ENCODE results near the gene GID4. TPM values are rescaled to one million over a fixed set of nuclear protein-coding genes. Genes with fewer than 3 reads are reported as not detected.
A peak's percentile ranks its signal among the peaks of the same experiment; 100 is the strongest.

The GID4 gene
- total RNA-seq, 1 donor from 2014 or later, result 17.1 TPM

GRCh38 chr17:18038149-18038850, 908 bp upstream of the GID4 start:
- ATAC-seq, result no peak
- intact Hi-C loops (cut with DNase I), result no loop called here
- DNase-seq (ENCODE audit: low spot score), result no peak

GRCh38 chr17:18039535-18040260, 490 bp downstream of the GID4 start:
- intact Hi-C loops (cut with DNase I), result no loop called here
- DNase-seq (ENCODE audit: low spot score) (peak; percentile 71), ATAC-seq (no peak)

DNA sequence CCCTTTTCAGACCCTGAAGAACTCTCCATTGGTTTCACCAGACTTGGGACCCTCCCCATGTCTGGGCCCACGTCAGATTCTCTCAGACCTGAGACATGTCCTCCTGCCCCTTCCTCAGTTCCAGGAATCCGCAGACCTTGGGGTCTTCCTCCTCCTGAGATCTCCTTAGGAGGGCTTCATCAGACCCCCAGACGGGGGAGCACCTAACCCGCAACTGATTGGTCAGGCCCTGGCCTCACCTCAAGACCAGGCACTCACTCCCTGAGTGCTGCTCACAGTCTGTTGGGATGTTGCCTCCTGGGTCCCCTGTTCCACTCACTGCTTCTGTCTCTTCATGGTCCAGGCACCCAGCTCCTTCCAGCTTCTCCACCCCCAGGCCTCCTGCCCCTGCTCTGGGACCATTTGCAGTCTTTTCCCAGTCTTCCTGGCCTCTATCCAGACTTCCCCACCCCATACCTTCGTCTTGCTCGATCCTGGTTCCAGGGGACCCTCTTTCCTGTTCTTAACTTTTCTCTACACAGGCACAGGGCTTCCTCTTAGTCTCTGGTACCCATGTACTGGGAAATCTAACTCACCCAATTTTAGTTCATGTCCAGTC, 1.2 kb downstream of the GID4 start:
- no peak for DNase-seq (ENCODE audit: low spot score)
- ATAC-seq, result no peak
- intact Hi-C loops (cut with DNase I), result no loop called here

DNA sequence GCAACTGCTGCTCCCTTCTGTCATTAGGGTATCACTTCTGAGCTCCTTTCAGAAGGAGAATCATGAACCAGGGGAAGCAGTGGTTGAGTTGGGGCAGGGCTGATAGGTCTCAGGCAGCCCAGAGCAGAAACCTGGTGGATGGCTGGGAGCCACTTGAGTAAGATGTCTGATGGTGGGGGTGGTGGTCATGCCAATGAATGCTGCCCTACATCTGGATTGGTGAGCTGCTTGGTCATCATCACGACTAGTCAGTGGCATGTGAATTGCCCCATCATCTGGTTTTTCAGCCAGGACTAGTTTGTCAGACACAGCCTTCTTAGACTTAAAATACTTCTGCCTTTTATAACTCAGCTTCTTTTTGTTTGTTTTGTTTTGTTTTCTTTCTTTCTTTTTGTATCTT, 2.6 kb downstream of the GID4 start:
- no peak for DNase-seq (ENCODE audit: low spot score)
- intact Hi-C loops (cut with DNase I), result no loop called here
- ATAC-seq, result no peak

- no peak for DNase-seq (ENCODE audit: low spot score)
- intact Hi-C loops (cut with DNase I), result no loop called here
- no peak for ATAC-seq
These were observed 3.8 kb downstream of the GID4 start for GRCh38 chr17:18042983-18043382.

- DNase-seq (ENCODE audit: low spot score), result no peak
- intact Hi-C loops (cut with DNase I), result no loop called here
- no peak for ATAC-seq
These were observed 4.3 kb downstream of the GID4 start for GRCh38 chr17:18043491-18043890.

DNA sequence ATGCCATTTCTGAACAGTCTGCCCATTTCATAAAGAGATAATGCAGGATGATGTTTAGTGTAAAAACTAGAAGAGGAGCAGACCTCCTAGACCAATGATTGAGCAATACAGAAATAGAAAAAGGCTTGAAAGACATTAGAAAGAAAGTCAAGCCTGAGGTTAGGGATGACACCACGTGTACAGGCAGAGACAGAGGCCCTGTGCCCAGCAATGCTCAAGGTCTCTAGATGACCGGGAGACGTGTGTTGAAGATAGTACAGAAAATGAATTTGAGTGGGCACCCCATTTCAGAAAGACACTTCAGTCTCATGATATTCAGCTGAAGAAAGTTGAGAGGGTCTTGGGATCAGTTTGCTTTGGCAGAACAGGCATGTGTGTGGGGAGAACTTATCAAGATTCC, 5.4 kb downstream of the GID4 start:
- intact Hi-C loops (cut with DNase I), result no loop called here
- DNase-seq (ENCODE audit: low spot score) (no peak), ATAC-seq (no peak)

GRCh38 chr17:18045691-18046350, 6.6 kb downstream of the GID4 start:
- ATAC-seq (no peak), DNase-seq (ENCODE audit: low spot score) (no peak)
- intact Hi-C loops (cut with DNase I), result no loop called here

DNA sequence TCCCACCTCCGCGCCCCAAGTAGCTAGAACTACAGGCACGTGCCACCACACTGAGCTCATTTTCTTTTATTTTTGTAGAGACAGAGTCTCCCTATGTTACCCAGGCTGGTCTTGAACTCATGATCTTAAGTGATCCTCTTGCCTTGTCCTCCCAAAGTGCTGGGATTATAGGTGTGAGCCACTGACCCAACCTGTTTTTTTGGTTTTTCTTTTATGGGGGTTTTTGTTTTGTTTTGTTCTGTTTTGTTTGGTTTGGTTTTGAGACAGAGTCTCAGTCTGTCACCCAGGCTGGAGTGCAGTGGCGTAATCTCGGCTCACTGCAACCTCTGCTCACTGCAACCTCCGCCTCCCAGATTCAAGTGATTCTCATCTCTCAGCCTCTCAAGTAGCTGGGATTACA, 16.4 kb downstream of the GID4 start:
- intact Hi-C loops (cut with DNase I), result no loop called here
- DNase-seq (ENCODE audit: low spot score), result no peak
- ATAC-seq, result no peak

DNA sequence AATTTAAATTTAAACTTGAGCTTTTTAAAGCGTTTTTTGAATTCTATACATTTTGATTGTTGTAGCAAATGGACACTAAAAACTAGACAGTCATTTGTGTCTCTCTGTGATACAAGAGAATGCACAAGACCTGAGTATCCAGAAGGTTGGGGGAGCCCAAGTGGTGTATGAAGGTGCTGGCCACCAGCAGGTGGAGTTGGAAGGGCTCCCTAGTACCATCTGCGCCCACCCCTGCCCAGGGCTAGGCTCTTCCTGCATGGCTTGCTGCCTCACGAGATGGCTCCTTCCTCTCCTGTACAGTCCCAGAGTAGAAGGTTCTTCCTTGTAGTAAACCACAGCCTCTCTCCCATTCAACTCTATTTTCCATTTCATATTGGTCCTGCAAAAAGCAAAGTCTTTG, 17.0 kb downstream of the GID4 start:
- ATAC-seq (no peak), DNase-seq (ENCODE audit: low spot score) (no peak)
- intact Hi-C loops (cut with DNase I), result no loop called here

- no peak for DNase-seq (ENCODE audit: low spot score)
- intact Hi-C loops (cut with DNase I), result no loop called here
- ATAC-seq, result no peak
These were observed 20.1 kb downstream of the GID4 start for GRCh38 chr17:18059283-18059682.

DNA sequence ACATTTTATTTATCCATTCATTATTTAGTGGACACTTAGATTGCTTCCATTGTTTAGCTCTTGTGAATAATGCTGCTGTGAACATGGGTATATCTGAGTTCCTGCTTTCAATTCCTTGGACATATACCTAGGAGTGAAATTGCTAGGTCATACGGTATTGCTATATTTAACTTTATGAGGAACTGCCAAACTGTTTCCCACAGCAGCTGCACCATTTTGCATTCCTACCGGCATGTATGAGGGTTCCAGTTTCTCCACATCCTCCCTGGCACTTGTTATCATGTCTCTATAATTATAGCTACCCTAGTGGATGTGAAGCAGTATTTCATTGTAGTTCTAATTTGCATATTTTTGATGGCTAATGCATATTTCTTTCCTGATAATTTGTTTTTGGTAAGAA, 24.8 kb downstream of the GID4 start:
- DNase-seq (ENCODE audit: low spot score) (no peak), ATAC-seq (no peak)
- intact Hi-C loops (cut with DNase I), result loop anchor here (10.0 kb wide), 1 partner anchor 691 kb away; no protein-coding TSS in a partner anchor

- DNase-seq (ENCODE audit: low spot score) (no peak), ATAC-seq (peak; percentile 45)
- intact Hi-C loops (cut with DNase I), result loop anchor here (10.0 kb wide), 1 partner anchor 689 kb away; no protein-coding TSS in a partner anchor
These were observed 26.3 kb downstream of the GID4 start for GRCh38 chr17:18065546-18065945.

DNA sequence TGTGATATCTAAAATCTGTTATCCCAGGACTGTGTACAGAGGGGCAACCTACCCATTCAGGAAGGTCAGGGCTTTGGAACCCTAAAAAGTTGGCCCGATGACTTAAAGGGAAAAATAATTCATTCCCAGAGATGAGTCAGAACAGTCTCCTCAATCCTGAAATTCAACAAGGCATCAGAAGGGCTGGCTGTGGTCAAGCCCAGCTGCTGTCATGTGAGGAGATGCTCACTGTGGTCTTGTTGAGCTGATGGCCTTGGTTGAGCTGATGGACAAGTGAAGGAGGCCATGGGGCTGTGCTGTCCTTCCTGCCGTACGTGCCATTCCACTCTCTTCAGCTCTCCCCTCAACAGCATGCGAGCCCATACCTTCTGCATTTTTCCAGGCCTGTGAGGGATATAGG, 27.7 kb downstream of the GID4 start:
- DNase-seq (ENCODE audit: low spot score) (no peak), ATAC-seq (no peak)
- intact Hi-C loops (cut with DNase I), result loop anchor here (10.0 kb wide), 1 partner anchor 688 kb away; no protein-coding TSS in a partner anchor

DNA sequence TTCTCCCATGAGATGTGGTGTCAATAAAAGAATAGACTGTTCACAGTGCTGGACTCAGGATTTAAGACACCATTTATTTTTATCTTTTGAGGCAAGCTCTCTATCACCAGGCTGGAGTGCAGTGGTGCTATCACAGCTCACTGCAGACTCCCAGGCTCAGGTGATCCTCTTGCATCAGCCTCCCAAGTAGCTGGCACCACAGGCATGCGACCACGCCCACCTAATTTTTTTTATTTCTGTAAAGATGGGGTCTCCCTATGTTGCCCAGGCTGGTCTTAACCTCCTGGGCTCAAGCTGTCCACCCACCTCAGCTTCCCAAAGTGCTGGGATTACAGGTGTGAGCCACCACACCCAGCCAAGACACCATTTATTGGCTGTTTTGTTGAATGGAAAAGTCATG, 29.9 kb downstream of the GID4 start:
- DNase-seq (ENCODE audit: low spot score) (no peak), ATAC-seq (no peak)
- intact Hi-C loops (cut with DNase I), result loop anchor here (10.0 kb wide), 1 partner anchor 686 kb away; no protein-coding TSS in a partner anchor

- DNase-seq (ENCODE audit: low spot score) (no peak), ATAC-seq (peak; percentile 32)
- intact Hi-C loops (cut with DNase I), result no loop called here
These were observed 31.7 kb downstream of the GID4 start for GRCh38 chr17:18070861-18071340.

GRCh38 chr17:18071751-18072150, 32.5 kb downstream of the GID4 start:
- intact Hi-C loops (cut with DNase I), result no loop called here
- no peak for ATAC-seq
- DNase-seq (ENCODE audit: low spot score), result no peak

GRCh38 chr17:18074566-18075272, 35.5 kb downstream of the GID4 start:
- intact Hi-C loops (cut with DNase I), result no loop called here
- DNase-seq (ENCODE audit: low spot score), result no peak
- no peak for ATAC-seq

DNA sequence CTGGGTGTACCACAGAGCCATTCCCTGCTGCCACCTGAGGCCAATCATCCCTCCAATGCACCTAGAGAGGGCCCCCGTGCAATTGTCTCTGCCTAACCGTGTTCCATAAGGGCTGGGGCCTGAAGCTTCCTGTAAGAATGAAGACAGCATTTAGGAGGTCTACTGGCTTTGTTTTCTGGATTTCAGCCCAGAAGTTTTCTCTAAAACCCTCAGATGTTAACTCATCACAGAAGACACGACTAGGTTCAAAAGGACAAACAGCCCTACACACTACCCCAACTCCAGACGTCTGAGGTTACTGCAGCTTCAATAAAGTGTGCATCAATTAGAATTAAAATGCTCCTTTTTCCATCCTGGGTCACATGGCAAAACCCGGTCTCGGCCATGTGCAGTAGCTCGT, 37.7 kb downstream of the GID4 start:
- DNase-seq (ENCODE audit: low spot score) (no peak), ATAC-seq (no peak)
- intact Hi-C loops (cut with DNase I), result no loop called here
